HG02571 (cell line): ENCODE measurements around the gene PARN.
"Not testable (repeated sequence)": the region's sequence is repeated elsewhere in the genome, so short reads cannot be mapped to it uniquely, and the experiment has no call there.

Source experiments
- ATAC-seq: cut with Tn5 transposase; IDR thresholded peaks from one replicate; pipeline ENCODE4 v1.9.1; 2021; ENCODE audit warnings: mild to moderate bottlenecking, moderate library complexity; ENCODE audit not compliant: unreplicated experiment

Gene PARN

DNA sequence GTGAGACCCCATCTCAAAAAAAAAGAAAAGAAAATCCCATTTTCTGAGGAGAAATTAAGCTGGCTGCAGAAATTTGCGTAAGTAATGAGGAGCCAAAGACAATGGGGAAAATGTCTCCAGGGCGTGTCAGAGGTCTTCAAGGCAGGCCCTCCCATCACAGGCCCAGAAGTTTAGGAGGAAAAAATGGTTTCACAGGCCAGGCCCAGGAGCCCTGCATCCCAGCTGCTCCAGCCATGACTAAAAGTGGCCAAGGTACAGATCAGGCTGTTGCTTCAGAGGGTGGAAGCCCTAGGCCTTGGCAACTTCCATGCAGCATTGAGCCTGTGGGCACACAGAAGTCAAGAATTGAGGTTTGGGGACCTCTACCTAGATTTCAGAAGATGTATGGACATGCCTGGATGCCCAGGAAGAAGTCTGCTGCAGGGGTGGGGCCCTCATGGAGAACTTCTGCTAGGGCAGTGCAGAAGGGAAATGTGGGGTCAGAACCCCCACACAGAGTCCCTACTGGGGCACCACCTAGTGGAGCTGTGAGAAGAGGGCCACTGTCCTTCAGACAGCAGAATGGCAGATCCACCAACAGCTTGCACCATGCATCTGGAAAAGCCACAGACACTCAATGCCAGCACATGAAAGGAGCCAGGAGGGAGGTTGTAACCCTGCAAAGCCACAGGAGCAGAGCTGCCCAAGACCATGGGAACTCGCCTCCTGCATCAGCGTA, 55.2 kb downstream of the PARN start:
- not testable (repeated sequence) for ATAC-seq

DNA sequence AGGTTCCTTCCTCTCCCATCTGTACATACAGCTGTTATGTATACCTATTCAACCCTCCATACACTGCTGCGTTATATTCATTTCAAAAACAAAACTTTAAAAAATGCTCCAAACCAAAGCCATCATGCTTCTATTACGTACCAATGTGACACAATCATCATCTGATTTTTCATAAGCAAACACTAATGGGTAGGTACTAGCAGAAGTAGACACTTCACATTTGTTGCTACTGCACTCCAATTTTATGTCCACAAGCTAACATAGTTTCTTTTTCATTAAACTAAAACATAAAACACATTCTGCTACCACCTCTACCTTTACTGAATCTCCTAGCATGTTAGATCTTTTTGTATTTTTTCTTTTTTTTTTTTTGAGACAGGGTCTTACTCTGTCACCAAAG, 57.5 kb downstream of the PARN start:
- no peak for ATAC-seq

DNA sequence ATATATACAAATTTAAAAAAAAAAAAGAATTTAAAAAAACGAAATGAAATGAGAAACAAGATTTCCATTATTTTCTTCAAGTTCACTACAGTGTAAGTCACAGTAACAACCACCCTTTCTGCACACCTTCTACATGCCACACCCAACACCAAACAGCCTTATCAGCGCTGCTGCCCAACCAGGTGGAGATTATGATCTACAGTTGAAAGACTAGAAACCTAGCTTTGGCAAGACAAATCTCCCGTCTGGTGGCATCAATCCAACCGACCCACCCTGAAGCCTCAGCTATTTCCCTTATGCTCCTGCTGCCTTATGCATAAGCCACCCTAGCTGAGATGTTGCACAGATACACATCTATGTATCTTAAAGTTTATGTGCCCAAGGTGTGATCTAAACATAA, 60.8 kb downstream of the PARN start:
- ATAC-seq, result no peak

DNA sequence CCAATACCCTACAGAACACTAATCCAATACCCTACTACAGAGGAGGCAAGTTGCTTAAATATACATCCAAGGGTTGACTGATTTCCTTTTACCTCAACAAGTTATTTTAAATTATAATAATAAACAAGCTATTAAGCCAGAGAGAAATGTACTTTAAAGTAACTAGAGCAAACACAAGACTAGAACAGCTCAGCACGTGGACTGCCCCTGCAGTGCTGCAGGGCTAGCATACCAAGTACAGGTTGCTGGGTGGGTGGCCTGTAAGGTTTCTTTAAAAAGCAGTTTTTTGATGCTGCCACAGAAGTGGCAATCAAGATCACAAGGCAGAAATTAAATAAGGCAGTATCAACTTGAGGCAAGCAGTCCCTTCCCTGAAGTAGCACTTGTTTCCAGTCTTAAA, 63.5 kb downstream of the PARN start:
- ATAC-seq, result no peak

DNA sequence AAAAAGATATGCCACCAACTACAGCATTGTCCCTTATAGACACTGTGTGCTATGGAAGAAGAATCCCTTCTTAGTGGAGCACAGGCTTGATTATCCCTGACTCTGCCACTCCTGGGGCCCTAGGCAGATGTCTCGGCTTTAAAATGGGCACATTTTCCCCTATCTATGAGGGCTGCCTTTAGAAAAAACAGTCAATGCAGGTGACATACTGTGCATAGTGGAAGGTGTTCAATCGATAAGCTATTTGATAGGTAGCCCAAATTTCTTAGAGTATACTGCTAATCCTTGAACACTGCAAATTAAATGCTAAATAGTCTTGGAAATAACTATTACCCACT, 64.4 kb downstream of the PARN start:
- no peak for ATAC-seq

DNA sequence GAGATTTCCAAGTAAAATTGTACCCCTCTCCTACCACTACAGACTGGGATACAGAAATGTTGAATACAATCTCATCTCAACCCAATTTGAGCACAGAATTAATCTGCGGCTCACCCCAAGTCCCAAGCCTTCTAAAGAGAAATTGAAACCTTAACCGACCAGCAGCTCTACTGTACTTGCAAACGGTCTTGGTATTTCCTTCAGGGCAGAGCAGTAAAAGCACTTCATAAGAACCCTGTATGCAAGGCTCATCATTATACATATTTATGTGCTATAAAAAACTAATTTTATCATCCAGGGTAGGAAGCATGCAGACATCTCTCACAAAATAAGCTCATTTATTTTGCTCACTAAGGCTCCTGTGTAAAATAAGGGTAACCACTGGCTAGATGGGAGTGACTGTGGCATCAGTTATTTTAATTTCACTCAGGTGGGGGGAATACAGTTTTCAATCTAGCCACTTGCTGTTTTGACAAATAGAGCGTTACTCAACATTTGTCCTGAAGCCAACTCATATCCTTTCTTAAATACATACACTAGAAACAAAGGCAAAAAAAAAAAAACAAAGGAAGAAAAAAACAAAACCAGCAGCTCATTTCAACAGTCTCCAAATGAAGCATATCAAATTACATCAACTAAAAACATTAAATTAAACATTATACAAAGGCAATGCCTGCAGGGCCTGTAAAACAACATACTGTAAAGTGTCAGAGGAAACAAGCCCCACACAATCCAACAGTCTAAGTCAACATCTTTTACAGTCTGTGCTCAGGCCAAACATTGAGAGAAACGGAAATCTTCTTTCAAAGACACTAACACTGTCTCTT, 65.0 kb downstream of the PARN start:
- no peak for ATAC-seq

DNA sequence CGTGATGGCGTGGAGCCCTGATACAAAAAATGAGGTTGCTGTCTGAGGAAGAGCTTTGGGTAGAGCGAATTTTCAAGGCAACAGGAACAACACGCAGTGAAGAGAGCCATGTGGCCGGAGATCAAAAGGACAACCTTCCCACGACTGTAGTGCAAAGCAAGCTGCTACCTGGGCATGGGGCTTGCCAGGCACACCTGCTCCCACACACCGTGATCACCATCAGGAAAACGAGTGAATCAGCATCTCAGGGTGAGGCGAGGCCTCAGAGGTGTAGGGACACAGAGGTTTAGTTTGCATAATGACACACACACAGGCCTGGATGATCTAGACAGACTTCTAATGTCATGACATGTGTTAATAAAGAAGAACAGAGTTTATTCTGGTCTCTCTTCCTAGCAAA, 65.7 kb downstream of the PARN start:
- ATAC-seq, result no peak

DNA sequence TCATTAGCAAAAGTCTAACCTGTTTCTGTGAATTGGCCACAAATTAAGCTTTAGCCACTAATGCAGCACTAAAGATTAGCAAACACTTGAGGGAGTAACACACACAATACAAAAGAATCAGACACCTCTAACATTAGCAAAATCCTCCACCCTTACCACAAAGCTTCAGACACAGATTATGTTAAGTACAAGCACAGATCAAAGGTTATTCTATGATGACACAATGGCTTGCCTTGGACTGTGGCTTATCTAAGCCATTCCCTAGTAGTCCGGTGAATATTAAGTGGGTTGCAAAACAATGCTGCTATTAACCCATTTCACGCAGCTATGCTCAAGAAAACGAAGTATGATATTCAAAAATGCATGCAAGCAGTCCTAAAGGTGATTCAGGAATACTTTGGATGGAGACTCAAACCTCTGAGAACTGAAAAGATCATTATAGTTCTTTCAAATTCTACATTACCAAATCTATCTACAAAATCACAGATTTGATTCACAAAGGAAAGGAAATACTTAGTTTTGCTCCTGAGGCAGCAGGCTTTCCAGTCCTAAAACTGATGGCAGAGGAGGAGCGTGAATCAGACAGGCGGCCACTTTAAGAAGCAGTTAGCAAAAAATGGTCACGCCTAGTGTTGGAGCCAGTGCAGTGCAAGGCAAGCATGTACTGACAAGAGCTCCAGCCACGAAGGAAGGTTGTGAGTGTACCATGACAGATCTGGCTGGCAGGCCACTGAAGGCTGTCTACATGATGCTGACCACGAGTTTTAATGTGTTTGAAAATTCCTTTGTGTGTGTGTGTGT, 67.2 kb downstream of the PARN start:
- ATAC-seq, result no peak

DNA sequence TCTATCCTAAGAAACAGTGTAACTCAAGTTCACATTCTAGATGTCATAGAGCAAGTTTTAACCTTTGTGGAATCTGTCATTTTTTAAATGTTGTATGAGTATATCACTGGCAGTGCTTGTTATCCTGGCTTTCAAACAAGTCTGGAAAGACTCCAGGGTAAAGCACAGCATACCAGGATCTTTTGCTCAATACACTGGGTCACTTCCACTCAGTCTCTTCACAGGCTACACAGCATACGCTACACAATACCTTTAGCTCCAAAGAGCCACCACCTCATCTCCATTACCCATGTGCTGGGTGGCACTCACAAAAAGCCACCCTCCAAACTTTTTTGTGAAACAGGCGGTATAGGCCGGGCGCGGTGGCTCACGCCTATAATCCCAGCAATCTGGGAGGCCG, 69.5 kb downstream of the PARN start:
- no peak for ATAC-seq

DNA sequence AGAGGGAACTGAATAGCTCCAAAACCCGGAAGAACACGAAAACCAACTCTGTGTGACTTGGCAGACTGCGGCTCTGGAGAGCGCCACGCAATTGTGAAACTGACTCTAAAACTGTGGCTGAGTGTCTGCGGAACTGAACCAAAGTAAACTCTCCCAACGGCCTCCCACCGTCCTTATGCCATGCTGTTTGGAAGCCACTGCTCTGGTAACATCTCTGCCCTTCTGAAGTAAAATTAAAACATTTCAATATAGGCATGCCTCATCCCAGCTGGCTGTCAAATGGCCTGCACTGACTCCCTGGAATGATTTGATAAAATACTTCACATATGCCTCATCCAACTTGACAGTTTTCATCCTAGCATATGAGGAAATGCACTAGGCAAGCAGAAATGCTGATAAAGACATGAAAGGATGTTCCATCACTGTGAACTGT, 70.2 kb downstream of the PARN start:
- no peak for ATAC-seq

DNA sequence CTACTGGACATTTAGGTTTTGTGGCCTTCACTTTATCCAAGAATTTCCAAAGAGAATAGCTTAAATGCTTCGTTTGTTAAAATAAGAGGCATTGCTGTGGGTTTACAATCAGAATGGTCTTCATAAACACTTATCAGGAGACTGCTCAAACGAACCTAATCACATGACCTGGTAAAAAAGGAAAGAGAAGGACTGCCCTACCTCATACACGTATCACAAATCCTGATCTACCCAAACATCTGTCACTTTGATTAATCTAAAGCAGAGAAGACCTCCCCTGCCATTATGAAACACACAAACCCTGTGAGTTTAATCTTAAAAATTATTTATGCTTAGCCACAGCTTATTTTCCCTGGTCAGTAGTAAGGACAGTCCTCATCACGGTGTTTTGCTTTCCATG, 76.6 kb downstream of the PARN start:
- ATAC-seq, result no peak

DNA sequence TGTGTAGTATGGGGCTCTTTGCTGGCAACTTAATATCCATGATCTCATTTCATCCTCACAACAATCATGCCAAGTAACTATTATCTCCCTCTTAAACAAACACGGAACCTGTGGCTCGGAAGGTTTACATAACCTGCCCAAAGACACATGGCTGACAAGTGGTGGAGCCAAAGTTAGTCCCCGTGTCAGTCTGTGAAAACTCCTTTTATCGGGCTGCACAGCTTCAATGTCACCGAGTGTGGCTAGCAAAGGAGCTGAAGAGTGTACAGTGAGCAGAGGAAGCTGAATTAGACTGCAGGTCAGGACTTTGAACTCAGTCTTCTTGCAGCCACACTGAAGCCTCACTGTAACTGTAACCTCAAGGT, 80.3 kb downstream of the PARN start:
- no peak for ATAC-seq

DNA sequence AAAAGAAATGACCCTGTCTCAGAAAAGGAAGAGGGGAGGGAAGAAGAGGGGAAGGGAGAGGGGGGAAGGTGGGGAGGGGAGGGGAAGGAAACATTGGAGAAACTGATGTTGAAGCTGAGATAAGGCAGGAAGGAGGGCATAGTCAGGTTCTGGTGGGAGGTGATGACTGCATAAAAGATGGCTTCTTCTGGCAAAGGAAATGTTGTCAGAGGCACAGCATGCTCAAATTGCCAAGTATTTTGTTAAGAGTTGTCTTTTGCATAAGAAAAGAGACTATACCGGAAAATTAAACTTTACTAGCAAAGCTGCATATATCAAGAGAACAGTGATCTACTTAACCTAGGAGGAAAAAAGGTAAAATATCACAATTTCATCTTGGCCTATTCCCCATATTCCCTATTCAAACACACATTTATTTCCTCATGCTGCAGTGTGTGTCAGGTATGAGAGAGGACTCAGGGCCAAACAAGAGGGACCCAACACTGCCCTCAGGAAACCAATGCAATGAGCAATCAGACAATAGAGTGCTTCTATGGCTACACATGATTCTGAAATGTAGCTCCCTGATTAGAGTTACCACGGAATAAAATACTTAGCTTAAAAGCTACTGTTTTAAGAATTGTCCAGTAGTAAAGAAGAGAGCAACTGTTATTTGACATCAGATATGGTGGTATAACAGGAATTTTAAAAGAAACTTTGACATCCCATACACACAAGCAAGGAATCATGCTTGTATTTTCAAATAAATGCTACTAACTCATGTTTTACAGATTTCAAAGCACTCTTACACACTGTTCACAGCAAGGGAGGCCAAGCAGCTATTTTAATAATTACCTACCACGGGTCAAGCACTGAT, 80.9 kb downstream of the PARN start:
- no peak for ATAC-seq

DNA sequence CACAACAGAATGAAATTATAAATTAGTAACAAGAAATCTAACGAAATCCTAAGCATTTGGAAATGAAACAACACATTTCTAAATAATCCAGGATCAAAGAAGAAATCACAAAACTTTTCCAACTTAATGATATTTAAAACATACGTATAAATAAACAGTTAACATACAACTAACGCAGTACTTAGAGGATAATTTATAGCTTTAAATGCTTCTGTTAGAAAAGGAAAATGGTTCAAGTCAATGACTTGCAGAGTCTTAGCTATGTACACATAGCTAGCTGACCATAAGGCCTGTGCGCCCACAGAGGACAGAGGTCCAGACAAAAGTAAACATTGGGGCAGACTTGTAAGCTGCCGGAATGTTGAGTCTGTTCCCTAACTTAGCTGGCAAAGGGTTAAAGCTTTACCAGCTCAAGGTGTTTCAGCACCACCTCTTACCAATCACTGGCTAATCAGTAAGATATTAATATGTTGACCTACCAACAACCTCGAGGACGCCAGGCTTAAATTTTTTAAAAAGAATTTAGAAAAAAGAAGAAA, 84.6 kb downstream of the PARN start:
- ATAC-seq, result no peak

DNA sequence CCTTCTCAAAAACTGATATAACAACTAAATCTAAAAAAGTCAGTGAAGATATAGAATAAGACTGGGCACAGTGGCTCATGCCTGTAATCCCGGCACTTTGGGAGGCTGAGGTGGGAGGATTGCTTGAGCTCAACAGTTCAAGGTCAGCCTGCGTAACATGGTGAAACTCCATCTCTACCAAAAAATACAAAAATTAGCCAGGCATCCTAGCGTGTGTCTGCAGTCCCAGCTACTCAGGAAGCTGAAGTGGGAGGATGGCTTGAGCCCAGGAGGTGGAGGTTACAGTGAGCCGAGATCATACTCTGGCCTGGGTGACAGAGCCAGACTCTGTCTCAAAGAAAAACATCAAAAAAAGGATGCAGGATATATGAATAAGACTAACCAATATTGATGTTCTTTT, 85.2 kb downstream of the PARN start:
- ATAC-seq, result not testable (repeated sequence)

DNA sequence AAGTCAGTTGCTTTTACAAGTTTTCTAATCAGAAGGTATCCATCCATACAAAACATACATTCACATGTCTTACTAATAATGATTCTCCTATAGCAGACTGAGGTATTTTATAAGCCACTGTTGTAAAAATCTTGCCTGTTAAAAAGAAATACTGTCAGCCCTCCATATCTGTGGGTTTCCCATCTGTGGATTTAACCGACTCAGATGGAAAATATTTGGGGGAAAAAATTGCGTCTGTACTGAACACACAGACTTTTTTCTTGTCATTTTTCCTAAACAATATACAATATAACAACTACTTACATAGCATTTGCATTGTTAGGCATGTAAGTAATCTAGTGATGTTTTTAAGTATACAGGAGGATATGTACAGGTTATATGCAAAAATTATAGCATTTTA, 90.4 kb downstream of the PARN start:
- ATAC-seq, result no peak

DNA sequence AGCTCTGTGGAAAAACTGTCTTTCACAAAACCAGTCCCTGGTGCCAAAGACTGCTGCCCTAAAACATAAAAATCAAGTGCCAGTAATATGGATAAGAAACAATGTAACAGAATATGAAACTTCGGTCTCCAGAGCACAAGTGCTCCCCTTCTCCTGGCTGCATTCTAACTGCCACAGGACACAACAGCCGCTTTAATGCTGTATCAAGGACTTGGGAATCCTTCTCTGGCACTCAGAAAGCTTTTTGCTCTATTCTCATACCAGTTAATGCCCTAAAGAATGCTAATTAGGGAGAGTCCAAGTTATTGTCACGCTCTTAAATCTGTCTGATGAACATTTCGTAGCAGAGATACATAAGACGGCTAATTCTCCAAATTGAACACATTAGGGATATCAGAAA, 90.9 kb downstream of the PARN start:
- no peak for ATAC-seq

DNA sequence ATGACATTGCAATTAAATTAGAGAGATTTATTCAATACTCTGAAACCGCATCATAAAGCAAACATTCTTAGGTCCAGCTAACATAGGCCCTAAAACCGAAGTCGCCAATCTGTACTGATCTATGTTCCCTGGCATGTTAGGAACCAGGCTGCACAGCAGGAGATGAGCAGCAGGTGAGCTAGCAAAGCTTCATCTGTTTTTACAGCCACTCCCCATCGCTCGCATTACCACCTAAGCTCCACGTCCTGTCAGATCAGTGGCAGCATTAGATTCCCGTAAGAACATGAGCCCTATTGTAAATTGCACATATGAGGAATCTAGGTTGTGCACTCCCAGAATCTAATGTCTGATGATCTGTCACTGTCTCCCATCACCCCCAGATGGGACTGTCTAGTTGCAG, 91.5 kb downstream of the PARN start:
- ATAC-seq, result no peak

DNA sequence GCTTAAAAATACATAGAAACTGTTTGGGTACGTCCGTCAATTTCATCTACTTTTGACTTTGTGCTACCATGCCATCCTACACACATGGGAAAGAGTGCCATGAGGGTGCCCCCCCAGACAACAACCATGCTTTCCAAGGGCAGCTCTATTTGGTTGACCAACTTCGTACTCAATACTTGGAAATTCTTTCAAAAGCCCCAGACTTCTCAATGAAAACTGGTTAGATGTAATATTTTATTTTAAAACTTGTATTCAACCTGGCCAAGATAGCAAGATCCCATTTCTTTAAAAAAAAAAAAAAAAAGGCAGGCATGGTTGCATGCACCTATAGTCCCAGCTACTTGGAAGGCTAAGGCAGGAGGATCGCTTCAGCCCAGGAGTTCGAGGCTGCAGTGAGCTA, 98.4 kb downstream of the PARN start:
- ATAC-seq, result no peak

DNA sequence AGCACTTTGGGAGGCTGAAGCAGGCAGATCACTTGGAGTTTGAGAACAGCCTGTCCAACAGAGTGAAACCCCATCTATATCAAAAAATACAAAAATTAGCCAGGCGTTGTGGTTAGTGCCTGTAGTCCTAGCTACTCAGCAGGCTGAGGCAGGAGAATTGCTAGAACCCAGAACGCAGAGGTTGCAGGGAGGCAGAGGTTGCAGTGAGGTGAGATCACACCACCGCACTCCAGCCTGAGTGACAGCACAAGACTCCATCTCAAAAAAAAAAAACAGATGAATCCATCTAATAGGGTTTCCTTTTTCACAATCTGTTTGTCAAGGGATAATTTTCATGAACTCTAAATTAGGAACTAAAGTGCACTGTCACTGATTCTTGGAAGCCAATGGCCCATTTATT, 99.0 kb downstream of the PARN start:
- no peak for ATAC-seq

DNA sequence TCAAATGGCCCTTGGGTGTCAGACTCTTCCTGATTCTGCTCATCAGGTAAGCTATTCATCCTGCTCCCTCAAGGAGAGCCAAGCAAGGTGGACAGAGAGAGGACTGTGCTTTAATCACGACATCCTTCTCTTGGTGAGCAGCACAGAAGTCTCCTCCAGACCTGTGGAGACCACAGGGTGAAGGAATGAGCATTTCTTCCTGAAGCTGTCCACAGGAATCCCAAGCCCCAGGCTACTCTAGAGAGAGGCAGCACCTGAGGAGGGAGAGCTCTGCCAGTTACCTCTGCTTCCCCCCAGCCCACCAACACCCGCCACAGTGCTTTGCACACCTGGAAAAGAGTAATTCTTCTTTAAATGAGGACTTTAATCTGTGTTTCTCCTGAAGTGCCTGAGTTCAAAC, 100.0 kb downstream of the PARN start:
- no peak for ATAC-seq
